Colon (tissue), 2 donors: Measurements from ENCODE around the gene AFF2.

ENCODE experiments used
- FAIRE-seq: peaks from 2 replicates; lab custom pipeline; 2012; peaks lifted over from hg19 to GRCh38; lab: Jason Lieb, UNC
- donor health status: control.
- donor health status: control.

The AFF2 gene

DNA sequence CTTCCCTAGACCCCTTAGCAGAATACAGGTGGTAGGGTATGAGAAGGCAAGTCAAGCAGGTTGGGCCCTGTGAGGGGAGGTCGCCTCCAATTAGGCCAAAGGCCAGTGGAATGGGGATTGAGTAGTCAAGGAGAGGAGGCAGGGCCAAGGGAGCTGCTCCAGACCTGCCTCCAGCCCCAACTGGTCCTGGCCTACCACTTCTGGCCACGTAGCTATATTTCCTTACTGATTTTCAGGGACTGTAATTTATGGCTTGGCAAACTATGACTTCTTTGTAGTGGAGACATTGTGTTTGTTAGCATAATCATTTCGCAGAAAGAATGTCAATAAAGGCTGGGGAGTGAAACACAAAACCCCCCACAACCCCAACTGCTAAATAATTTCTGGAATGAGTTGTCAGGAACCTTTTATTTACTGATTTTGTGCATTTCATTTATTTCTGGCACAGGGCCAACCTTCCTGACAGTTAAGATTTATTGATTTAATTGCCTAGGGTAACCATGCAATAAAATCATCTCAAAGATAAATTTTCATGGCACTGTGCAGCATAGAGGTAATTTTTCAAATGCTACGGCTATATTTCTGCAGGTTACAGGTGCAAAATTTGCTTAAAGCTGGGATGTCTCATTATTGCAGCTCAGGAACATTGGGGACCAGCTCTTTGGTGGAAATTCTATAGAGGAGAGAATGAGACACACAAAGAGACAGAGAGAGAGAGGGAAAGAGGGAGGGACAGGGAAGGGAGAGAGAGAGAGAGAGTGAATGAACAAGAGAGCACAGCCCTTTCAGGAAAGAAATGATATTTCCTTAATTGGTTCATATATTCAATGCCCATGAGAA lies 509.8 kb downstream of the AFF2 start:
- FAIRE-seq = no peak

DNA sequence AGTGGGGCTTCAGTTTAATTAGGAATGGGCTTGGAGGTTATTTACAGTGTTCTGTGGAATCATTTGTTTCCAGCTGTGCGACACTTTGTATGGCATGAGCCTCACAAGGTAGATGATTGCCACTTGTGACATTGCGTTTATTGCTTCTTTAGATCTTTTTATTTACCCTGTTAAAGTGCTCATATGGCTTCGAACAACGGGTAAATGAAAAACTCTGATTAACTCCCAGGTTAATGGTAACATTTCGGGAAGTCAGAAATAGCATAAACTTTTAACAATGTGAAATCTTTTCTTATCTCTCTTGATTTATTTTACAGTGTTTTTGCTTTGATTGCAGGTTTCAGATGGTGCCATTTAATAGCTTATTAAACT lies 510.4 kb downstream of the AFF2 start:
- no peak for FAIRE-seq

DNA sequence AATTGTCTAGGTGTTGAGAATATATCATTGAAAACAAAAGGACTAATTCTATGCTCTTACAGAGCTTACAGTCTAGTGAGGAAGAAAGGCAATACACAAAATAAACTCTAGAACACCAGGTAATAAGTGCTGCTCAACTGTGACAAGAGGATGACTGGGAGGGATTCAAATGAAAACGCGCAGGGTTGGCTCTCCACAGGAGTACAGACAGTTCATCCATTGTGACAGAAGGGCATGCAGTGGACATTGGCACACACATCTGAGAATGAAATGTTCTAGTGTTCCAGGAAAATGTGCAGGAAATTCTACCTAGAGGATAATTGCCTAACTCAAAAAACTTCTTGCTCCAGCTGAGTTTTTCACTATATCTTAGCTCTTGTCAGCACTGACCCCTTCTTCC lies 512.7 kb downstream of the AFF2 start:
- FAIRE-seq = no peak

DNA sequence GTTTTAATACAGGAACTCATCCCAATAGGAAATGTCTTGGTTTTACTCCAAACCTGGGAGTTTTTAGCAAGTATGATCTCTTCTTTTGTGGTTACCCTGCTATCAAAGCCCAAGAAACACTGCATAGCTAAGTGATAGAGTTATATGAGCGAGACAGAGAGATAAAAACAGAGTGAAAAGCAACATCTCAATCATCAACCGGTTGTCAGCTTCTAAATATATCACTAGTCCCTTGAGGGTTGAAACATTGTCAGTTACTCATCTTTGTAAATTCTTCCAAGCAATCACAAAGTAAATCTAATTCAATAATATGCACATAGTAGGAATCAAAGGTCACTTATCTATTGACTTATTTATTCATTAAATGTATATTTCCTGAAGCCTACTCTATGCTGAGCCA lies 520.7 kb downstream of the AFF2 start:
- no peak for FAIRE-seq

DNA sequence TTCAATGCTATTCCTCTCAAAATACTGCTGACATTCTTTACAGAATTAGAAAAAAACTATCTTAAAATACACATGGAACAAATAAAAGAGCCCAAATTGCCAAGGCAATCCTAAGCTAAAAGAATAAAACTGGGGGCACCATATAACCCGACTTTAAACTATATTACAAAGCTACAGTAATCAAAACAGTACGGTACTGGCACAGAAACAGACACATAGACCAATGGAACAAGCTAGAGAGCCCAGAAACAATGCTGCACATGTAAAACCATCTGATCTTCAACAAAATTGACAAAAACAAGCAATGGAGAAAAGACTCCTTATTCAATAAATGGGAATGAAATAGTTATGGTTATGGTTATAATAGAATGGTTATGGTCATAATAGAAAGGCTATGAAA lies 522.1 kb downstream of the AFF2 start:
- FAIRE-seq = no peak

DNA sequence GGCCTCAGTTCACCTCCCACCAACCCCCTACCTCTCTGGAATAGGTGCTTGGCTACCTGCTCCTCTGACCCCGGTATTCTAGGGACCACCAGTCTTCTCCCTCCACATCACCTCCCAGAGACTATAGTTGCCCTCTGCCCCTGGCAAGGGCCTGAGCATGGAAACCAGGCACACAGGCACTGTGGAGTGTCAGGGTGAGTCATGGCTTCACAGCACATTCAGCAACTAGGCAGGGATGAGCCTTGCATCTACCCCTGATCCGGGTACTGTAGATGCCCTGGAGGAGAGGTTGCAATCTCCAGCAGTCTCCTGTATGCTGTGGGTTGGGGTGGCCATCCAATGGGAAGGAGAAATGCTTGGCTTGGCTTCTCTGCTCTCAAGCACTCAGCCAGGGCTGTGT lies 532.0 kb downstream of the AFF2 start:
- no peak for FAIRE-seq

DNA sequence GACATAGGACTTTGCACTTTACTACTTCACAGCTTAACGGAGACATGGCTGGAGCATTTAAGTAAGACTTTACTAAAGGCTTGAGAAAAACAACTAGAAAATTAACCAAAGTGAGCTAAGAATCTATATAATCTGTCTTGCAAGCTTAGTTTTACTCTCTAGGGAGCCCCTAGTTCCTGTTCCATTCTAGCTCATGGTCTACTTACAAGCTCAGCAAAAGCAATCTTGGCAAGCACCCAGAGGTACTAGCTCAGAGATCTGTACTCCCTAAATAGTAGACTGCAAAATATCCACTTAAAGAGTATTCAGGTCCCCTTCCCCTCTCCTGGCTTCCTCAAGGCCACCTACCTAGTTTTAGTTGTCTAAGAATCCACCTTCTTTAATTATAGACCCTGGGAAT lies 535.7 kb downstream of the AFF2 start:
- no peak for FAIRE-seq

DNA sequence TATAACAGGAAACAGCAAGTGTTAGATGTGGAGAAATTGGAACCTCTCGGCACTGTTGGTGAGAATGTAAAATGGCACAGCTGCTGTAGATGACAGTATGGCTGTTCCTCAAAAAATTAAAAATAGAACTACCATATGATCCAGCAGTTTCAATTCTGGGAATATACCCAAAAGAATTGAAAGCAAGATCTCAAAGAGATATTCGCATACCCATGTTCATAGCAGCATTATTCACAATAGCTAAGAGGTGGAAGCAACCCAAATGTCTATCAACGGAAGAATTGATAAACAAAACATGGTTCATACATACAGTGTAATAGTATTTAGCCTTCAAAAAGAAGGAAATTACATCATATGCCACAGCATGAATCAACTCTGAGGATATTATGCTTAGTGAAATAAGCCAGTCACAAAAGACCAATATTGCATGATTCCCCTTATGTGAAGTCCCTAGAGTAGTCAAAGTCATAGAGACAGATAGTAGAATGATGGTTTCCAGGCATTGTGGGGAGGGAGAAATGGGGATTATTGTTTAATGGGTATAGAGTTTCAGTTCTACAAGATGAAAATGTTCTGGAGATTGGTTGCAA lies 537.0 kb downstream of the AFF2 start:
- FAIRE-seq = no peak

DNA sequence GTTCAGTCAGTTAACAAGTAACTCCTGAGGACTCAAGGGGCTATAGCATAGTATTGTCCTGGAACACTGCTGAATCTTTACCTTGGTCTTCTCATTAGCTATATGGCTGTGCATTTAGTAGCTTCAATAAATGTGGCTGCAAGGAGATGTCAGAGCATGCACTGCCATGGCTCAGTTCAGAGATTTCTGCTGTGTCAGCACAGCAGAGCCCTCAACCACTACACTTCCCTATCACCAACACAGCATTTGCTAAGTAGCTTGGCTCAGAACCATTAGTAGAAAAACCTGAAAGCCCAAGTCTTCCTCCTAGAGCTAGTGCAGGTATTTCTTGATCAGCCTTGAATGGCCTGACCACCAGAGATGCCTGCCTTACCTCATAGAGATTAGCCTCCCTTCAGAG lies 538.6 kb downstream of the AFF2 start:
- no peak for FAIRE-seq

DNA sequence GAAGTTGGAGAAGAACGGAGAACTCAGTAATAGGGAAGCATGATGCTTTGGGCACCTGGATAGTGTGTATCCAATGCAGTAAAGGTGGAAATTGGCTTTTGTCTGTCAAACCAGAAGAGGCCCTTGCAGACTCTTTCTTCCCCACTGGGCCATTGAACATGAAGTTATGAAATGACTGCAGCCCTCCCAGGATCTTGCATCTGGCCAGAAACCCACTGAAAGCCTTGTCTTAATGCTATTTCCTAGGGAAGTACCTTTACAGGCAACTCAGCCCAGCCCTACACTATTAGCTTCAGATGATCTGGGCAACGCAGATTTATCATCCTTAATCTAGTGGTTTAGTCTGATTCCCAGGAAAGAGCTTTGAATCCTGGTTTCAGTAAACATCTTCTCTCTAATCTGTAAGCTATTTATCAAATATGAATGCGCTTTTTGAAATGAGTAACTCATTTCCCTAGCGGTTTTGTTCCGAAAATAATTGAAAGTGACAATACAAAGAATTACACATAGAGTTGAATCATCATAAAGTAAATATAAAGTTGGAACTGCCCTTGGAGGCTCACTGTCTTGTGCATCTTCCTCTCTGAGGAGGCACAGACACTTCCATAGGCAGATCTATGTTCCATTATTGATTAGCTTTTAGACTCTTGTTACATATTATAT lies 540.6 kb downstream of the AFF2 start:
- FAIRE-seq = no peak

DNA sequence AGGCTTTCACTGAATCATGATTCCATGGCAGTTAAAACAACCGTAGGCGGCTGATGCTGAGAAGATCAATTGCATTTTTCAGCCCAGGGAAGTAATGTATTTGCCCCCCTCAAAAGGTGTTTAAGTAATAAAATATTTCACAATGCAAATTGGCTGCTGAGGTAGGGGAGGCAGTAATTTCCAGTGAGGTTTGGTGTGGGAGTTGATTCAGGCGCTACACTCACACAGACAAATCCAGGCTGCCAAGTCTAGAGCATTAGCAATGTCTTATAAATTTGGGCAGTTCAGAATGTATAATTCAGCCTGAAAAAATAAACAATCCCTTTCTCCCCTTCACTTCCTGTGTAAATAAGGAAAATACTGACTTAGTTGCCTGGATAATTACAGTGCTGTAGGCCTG lies 543.0 kb downstream of the AFF2 start:
- no peak for FAIRE-seq

DNA sequence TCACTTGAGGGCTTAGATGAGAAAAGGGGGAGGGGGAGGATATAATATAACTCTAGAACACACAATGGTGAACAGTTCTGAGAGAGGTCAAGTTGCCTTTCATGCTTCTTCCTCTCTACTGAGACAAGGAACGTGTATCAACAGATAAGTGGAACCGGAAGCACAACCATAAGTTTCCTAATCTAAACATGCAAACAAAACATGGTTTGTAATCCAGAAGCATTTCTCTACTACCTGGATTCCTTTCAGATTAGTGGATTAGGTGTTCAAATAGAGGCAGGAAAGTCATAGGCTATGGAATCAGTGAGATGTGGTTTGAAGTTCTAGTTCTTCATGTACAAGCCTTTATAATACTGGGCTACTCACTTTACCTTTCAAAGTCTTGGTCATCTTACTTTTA lies 544.1 kb downstream of the AFF2 start:
- FAIRE-seq = no peak

DNA sequence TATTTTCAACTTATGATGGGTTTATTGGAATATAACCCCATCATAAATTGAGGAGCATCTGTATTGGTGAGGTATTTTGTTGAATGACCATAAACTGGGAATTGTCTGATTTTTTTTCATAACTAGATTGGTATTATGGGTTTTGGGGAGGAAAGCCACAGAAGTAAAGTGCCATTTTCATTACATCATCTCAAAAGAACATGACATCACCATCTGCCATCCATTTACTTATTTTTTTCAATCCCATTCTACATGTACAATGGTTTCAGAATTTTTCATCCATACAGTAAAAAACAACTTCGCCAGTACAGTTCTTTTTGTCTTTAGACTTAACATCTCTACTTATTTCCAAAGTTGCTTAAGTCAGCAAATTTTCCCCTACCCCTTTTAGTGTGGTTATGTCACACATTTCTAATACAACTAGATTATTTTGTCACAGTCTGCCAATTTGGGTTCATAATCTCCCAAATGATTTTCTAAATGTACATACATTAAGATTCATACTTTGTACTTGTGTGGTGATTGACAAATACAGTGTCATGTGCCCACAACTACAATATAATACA lies 545.3 kb downstream of the AFF2 start:
- no peak for FAIRE-seq
